Pons (tissue), 1 donor: ENCODE data around the gene SLAMF1.
"Not testable (repeated sequence)": the region's sequence is repeated elsewhere in the genome, so short reads cannot be mapped to it uniquely, and the experiment has no call there.

Experiments used
- DNase-seq: peaks from one replicate; pipeline ENCODE4 v3.0.0-alpha.2; 2016; ENCODE audit warnings: low spot score

Gene SLAMF1

DNA sequence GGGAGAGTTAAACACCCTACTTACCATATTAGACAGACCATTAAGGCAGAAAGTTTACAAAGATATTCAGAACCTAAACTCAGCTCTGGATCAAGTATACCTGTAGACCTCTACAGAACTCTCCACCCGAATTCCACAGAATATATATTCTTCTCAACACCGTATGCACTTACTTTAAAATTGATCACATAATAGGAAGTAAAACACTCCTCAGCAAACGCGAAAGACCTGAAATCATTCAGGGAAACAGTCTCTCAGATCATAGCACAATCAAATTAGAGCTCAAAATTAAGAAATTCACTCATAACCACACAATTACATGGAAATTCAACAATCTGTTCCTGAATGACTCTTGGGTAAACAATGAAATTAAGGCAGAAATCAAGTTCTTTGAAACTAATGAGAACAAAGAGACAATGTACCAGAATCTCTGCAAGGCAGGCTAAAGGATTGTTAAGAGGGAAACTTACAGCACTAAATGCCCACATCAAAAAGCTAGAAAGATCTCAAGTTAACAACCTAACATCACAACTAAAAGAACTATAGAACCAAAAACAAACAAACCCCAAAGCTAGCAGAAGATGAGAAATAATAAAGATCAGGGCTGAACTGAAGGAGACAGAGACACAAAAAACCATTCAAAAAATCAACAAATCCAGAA lies 86.7 kb downstream of the SLAMF1 start:
- no peak for DNase-seq

DNA sequence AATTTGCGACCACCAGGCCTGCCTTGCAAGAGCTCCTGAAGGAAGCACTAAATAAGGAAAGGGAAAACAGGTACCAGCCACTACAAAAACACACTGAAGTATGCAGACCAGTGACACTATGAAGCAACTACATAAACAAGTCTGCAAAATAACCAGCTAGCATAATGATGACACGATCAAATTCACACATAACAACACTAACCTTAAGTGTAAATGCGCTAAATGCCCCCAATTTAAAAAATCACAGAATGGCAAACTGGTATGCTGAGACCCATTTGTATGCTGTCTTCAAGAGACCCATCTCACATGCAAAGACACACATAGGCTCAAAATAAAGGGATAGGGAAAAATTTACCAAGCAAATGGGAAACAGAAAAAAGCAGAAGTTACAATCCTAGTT lies 87.4 kb downstream of the SLAMF1 start:
- DNase-seq = not testable (repeated sequence)

DNA sequence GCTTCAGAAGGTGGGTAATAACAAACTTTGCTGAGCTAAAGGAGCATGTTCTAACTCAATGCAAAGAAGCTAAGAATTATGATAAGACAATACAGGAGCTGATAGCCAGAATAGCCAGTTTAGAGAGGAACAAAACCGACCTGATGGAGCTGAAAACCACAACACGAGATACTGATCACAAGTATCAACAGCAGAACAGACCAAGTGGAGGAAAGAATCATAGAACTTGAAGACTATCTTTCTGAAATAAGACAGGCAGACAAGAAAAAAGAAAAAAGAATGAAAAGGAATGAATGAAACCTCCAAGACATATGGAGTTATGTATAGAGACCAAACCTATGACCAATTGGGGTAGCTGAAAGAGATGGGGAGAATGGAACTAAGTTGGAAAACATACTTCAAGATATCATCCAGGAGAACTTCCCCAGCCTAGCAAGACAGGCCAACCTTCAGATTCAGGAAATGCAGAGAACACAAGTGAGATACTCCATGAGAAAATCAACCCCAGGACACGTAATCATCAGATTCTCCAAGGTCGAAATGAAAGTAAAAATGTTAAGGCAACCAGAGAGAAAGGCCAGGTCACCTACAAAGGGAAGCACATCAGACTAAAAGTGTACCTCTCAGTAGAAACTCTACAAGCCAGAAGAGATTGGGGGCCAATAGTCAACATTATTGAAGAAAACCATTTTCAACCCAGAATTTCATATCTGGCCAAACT lies 88.0 kb downstream of the SLAMF1 start:
- no peak for DNase-seq
